GM12874 (cell line): Measurements from ENCODE around the gene MTX3.

ENCODE experiments used
- CTCF ChIP-seq: IDR thresholded peaks from 2 replicates; pipeline ENCODE4 v1.5.1; 2011; ENCODE audit warnings: low read depth, mild to moderate bottlenecking, control low read depth, low read length, moderate library complexity; ENCODE audit not compliant: insufficient read depth

Gene MTX3

DNA sequence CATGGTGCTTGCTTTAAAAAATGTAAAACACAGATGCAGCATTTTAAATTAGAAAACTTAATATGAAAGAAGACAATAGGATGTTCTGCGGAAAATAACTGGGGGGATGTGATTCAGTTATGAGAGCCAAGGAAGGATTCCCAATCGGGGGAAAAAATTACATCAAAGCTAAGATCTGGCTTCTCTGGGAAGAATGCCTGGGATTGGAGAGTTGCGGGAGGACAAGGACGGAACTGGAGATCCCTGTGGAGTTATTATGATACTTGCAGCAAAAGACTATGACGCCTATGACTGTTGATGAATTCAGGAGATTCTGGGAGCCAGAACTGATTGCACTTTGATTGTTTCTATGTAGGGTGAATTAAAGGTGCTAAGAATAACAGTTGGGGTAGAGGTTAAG, 24.6 kb downstream of the MTX3 start:
- no peak for TF ChIP-seq CTCF

DNA sequence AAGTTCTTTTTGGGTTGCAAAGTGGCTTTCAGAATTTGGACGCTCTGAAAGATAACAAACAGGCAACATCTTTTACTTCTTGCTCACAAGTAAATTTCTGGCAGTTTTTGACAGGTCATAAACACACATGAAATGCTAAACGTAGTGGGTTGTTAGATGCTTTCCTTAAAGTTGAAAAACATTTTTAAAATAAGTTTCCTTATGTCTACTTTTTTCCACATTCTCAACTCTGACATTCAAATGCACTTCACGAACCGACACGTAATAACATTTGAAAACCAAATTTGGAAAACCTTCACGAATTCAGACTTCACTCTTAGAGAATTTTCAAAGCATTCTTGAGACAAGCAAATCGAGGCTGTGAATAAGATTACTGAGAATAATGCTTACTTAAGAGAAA, 26.9 kb downstream of the MTX3 start:
- no peak for TF ChIP-seq CTCF

- no peak for TF ChIP-seq CTCF
These were observed 27.6 kb downstream of the MTX3 start for GRCh38 chr5:79963261-79964061.

- TF ChIP-seq CTCF = no peak
These were observed 28.4 kb downstream of the MTX3 start for GRCh38 chr5:79962575-79963222.

- no peak for TF ChIP-seq CTCF
These were observed 29.1 kb downstream of the MTX3 start for GRCh38 chr5:79961716-79962574.

- no peak for TF ChIP-seq CTCF
These were observed 31.7 kb downstream of the MTX3 start for GRCh38 chr5:79959407-79959806.
